Measurements from ENCODE around the gene ZDHHC23.

ZDHHC23 gene

GRCh38 chr3:114011059-114011797 is 63.4 kb downstream of the ZDHHC23 start:
- no peak for FAIRE-seq

Measured in G401.6 (cell line).